DMS153 treated with DMSO at 0.1 percent for 48 hours (cell line): ENCODE data around the gene BCAS3.

ENCODE experiments used
- DNase-seq: peaks from one replicate; lab custom pipeline; 2025; ENCODE audit not compliant: unreplicated experiment; lab: John Stamatoyannopoulos, UW

BCAS3 gene

GRCh38 chr17:61118871-61119270 is 441.2 kb downstream of the BCAS3 start:
- DNase-seq, result no peak

GRCh38 chr17:61122326-61122913 is 444.8 kb downstream of the BCAS3 start:
- DNase-seq, result no peak

- no peak for DNase-seq
Measured at GRCh38 chr17:61124562-61124961, 446.9 kb downstream of the BCAS3 start.

GRCh38 chr17:61126473-61127249 is 449.0 kb downstream of the BCAS3 start:
- DNase-seq, result no peak

- DNase-seq, result no peak
Measured at GRCh38 chr17:61127960-61128359, 450.3 kb downstream of the BCAS3 start.

GRCh38 chr17:61128661-61129115 is 451.0 kb downstream of the BCAS3 start:
- no peak for DNase-seq

GRCh38 chr17:61129267-61130254 is 451.9 kb downstream of the BCAS3 start:
- no peak for DNase-seq

GRCh38 chr17:61130330-61130729 is 452.7 kb downstream of the BCAS3 start:
- no peak for DNase-seq

GRCh38 chr17:61131585-61131984 is 453.9 kb downstream of the BCAS3 start:
- DNase-seq, result no peak

GRCh38 chr17:61132524-61132923 is 454.9 kb downstream of the BCAS3 start:
- no peak for DNase-seq

- no peak for DNase-seq
Measured at GRCh38 chr17:61133853-61134252, 456.2 kb downstream of the BCAS3 start.

GRCh38 chr17:61134551-61135235 is 457.0 kb downstream of the BCAS3 start:
- DNase-seq, result no peak

- DNase-seq, result no peak
Measured at GRCh38 chr17:61135782-61136181, 458.1 kb downstream of the BCAS3 start.

GRCh38 chr17:61136296-61136695 is 458.6 kb downstream of the BCAS3 start:
- no peak for DNase-seq

- DNase-seq, result no peak
Measured at GRCh38 chr17:61139219-61139618, 461.6 kb downstream of the BCAS3 start.

- no peak for DNase-seq
Measured at GRCh38 chr17:61140081-61140786, 462.6 kb downstream of the BCAS3 start.

- no peak for DNase-seq
Measured at GRCh38 chr17:61143026-61143425, 465.4 kb downstream of the BCAS3 start.

GRCh38 chr17:61144137-61144536 is 466.5 kb downstream of the BCAS3 start:
- DNase-seq, result no peak

- DNase-seq, result no peak
Measured at GRCh38 chr17:61144617-61145564, 467.2 kb downstream of the BCAS3 start.
